IMR-90 (cell line): Measurements from ENCODE around the gene IRF6. TPM values are rescaled to one million over a fixed set of nuclear protein-coding genes. Genes with fewer than 3 reads are reported as not detected.

Experiments used
- ATAC-seq: fragments of 200-7000 bp; cut with Tn5 transposase; 2 replicates; pipeline ENCODE4 v1.9.1; 2020; ENCODE audit warnings: low read depth, mild to moderate bottlenecking, moderate library complexity
- BruUV-seq: library from RNA; stranded (reverse); fragments of 400-500 nt; replicated peaks from 2 replicates; lab custom pipeline; 2021; lab: Mats Ljungman, UMichigan
- CTCF ChIA-PET: fragments of 300-600 bp; formaldehyde crosslinking; extraction: SDS; loops from one replicate; lab custom pipeline; 2021; ENCODE audit warnings: antibody characterized with exemption; lab: Yijun Ruan, JAX
- POLR2A ChIA-PET: fragments of 300-600 bp; sonication (Branson Sonifier 250); formaldehyde crosslinking; loops from one replicate; lab custom pipeline; 2022; ENCODE audit warnings: antibody characterized with exemption; ENCODE audit not compliant: unreplicated experiment; lab: Charles Lee
- DNase-seq: peaks from one replicate; pipeline ENCODE4 v3.0.0; 2013
- H2AFZ ChIP-seq: replicated peaks from 2 replicates; pipeline ENCODE3; 2013; ENCODE audit warnings: low read length, mild to moderate bottlenecking; ENCODE audit not compliant: poor library complexity
- H2AK5ac ChIP-seq: 2 replicates; pipeline ENCODE4 v1.6.1; 2013; ENCODE audit warnings: low read depth, low read length, inconsistent platforms
- H2AK9ac ChIP-seq: replicated peaks from 2 replicates; pipeline ENCODE3; 2013; ENCODE audit warnings: mild to moderate bottlenecking, low read depth, low read length, moderate library complexity; ENCODE audit not compliant: poor library complexity
- H2BK120ac ChIP-seq: 2 replicates; pipeline ENCODE4 v1.6.1; 2013; ENCODE audit warnings: low read depth, low read length, inconsistent platforms
- H2BK15ac ChIP-seq: 3 replicates; pipeline ENCODE4 v1.6.1; 2013; ENCODE audit warnings: low read depth, low read length, inconsistent platforms
- H2BK20ac ChIP-seq: 2 replicates; pipeline ENCODE4 v1.6.1; 2013; ENCODE audit warnings: low read depth, mild to moderate bottlenecking, inconsistent platforms, low read length, moderate library complexity
- H2BK5ac ChIP-seq: 2 replicates; pipeline ENCODE4 v1.6.1; 2013; ENCODE audit warnings: mild to moderate bottlenecking, low read depth, low read length, inconsistent platforms; ENCODE audit not compliant: poor library complexity, severe bottlenecking
- H3K14ac ChIP-seq: replicated peaks from 2 replicates; pipeline ENCODE4 v1.6.1; 2013; ENCODE audit warnings: low read depth, low read length, inconsistent platforms
- H3K18ac ChIP-seq: 2 replicates; pipeline ENCODE4 v1.6.1; 2013; ENCODE audit warnings: low read depth, low read length, control low read depth
- H3K23ac ChIP-seq: 2 replicates; pipeline ENCODE4 v1.6.1; 2013; ENCODE audit warnings: low read depth, low read length, inconsistent platforms
- H3K27ac ChIP-seq: 2 replicates; pipeline ENCODE4 v1.5.1; 2013; ENCODE audit warnings: mild to moderate bottlenecking, control low read depth, low read length; ENCODE audit not compliant: insufficient read depth
- H3K27me3 ChIP-seq: 2 replicates; pipeline ENCODE4 v1.6.1; 2013; ENCODE audit warnings: low read length; ENCODE audit not compliant: control insufficient read depth, insufficient read depth
- H3K36me3 ChIP-seq: 2 replicates; pipeline ENCODE4 v1.6.1; 2013; ENCODE audit warnings: low read length, mixed read lengths; ENCODE audit not compliant: control insufficient read depth, insufficient read depth
- H3K4ac ChIP-seq: 2 replicates; pipeline ENCODE4 v1.6.1; 2013; ENCODE audit warnings: low read depth, low read length, inconsistent platforms
- H3K4me1 ChIP-seq: 2 replicates; pipeline ENCODE4 v1.6.1; 2013; ENCODE audit warnings: low read length, mixed read lengths; ENCODE audit not compliant: control insufficient read depth, insufficient read depth
- H3K4me2 ChIP-seq: 2 replicates; pipeline ENCODE4 v1.6.1; 2013; ENCODE audit warnings: low read depth, mild to moderate bottlenecking, control low read depth, low read length, moderate library complexity
- H3K4me3 ChIP-seq: 2 replicates; pipeline ENCODE4 v1.5.1; 2013; ENCODE audit warnings: low read depth, mild to moderate bottlenecking, control low read depth, low read length, moderate library complexity; ENCODE audit not compliant: insufficient read depth
- H3K56ac ChIP-seq: 2 replicates; pipeline ENCODE4 v1.6.1; 2013; ENCODE audit warnings: low read length, inconsistent platforms; ENCODE audit not compliant: insufficient read depth; ENCODE audit errors: extremely low read depth
- H3K79me1 ChIP-seq, 2 experiments: 2 replicates each; pipeline ENCODE4 v1.6.1; 2013; ENCODE audit warnings: low read length in 2 of 2, inconsistent platforms in 1 of 2, low read depth in 1 of 2
- H3K9ac ChIP-seq: 2 replicates; pipeline ENCODE4 v1.6.1; 2013; ENCODE audit warnings: low read depth, low read length, control low read depth
- H3K9me1 ChIP-seq: 2 replicates; pipeline ENCODE4 v1.6.1; 2013; ENCODE audit warnings: low read length, inconsistent platforms; ENCODE audit not compliant: insufficient read depth
- H3K9me3 ChIP-seq: 2 replicates; pipeline ENCODE4 v1.6.1; 2013; ENCODE audit warnings: low read length; ENCODE audit not compliant: control insufficient read depth, insufficient read depth
- H4K20me1 ChIP-seq: 2 replicates; pipeline ENCODE4 v1.6.1; 2013; ENCODE audit warnings: low read length, inconsistent platforms; ENCODE audit not compliant: insufficient read depth
- H4K5ac ChIP-seq: 2 replicates; pipeline ENCODE4 v1.6.1; 2013; ENCODE audit warnings: mild to moderate bottlenecking, low read depth, low read length, control low read depth
- H4K8ac ChIP-seq, 2 experiments: 2 replicates each; pipeline ENCODE4 v1.6.1; 2013; ENCODE audit warnings: low read depth in 2 of 2, low read length in 2 of 2, control low read depth in 1 of 2, inconsistent platforms in 1 of 2
- H4K91ac ChIP-seq: 2 replicates; pipeline ENCODE4 v1.6.1; 2013; ENCODE audit warnings: low read depth, low read length, inconsistent platforms; ENCODE audit not compliant: insufficient read depth
- BHLHE40 ChIP-seq: fragments of 150-350 bp; IDR thresholded peaks from 2 replicates; pipeline ENCODE4 v1.6.1; 2016; ENCODE audit warnings: mild to moderate bottlenecking, low read depth, low read length
- CEBPB ChIP-seq: IDR thresholded peaks from 2 replicates; pipeline ENCODE4 v1.6.1; 2012; ENCODE audit warnings: low read depth, low read length, improper control_type of control experiment
- CHD1 ChIP-seq: IDR thresholded peaks from 2 replicates; pipeline ENCODE4 v1.6.1; 2012; ENCODE audit warnings: low read depth, low read length, improper control_type of control experiment
- CTCF ChIP-seq: conservative IDR thresholded peaks from 2 replicates; pipeline ENCODE4 v1.5.1; 2012; ENCODE audit warnings: mild to moderate bottlenecking, low read depth, low read length, improper control_type of control experiment
- FOS ChIP-seq: fragments of 150-350 bp; IDR thresholded peaks from 2 replicates; pipeline ENCODE4 v1.6.1; 2016; ENCODE audit warnings: low read depth, low read length
- MAFK ChIP-seq: IDR thresholded peaks from 2 replicates; pipeline ENCODE4 v1.6.1; 2012; ENCODE audit warnings: low read depth, low read length, improper control_type of control experiment
- MAZ ChIP-seq: IDR thresholded peaks from 2 replicates; pipeline ENCODE4 v1.6.1; 2012; ENCODE audit warnings: low read depth, mild to moderate bottlenecking, low read length, improper control_type of control experiment, moderate library complexity, borderline replicate concordance
- MXI1 ChIP-seq: IDR thresholded peaks from 2 replicates; pipeline ENCODE4 v1.6.1; 2012; ENCODE audit warnings: low read depth, mild to moderate bottlenecking, low read length, moderate library complexity, borderline replicate concordance
- NFE2L2 ChIP-seq: fragments of 150-350 bp; IDR thresholded peaks from 2 replicates; pipeline ENCODE4 v1.6.1; 2016; ENCODE audit warnings: low read depth, mild to moderate bottlenecking, low read length
- POLR2A ChIP-seq: IDR thresholded peaks from 2 replicates; pipeline ENCODE4 v1.6.1; 2012; ENCODE audit warnings: mild to moderate bottlenecking, low read depth, low read length
- RAD21 ChIP-seq: IDR thresholded peaks from 2 replicates; pipeline ENCODE4 v1.6.1; 2012; ENCODE audit warnings: low read length, improper control_type of control experiment
- RCOR1 ChIP-seq: IDR thresholded peaks from 2 replicates; pipeline ENCODE4 v1.6.1; 2012; ENCODE audit warnings: mild to moderate bottlenecking, low read length, improper control_type of control experiment; ENCODE audit not compliant: insufficient replicate concordance
- RFX5 ChIP-seq: IDR thresholded peaks from 2 replicates; pipeline ENCODE4 v1.8.0; 2012; ENCODE audit warnings: low read depth, mild to moderate bottlenecking, low read length, moderate library complexity
- SMC3 ChIP-seq: fragments of 150-350 bp; IDR thresholded peaks from 2 replicates; pipeline ENCODE4 v1.6.1; 2016; ENCODE audit warnings: low read depth, mild to moderate bottlenecking, antibody characterized with exemption, low read length, moderate library complexity
- USF2 ChIP-seq: fragments of 150-350 bp; IDR thresholded peaks from 2 replicates; pipeline ENCODE4 v1.6.1; 2017; ENCODE audit warnings: mild to moderate bottlenecking, antibody characterized with exemption, low read length, low read depth
- WGBS, 2 experiments: methylation state at CpG; one replicate each; pipeline versions ENCODE4 v1.1.5 to v1.1.7; 2013; ENCODE audit warnings: missing lambda C conversion rate in 2 of 2; ENCODE audit not compliant: insufficient read length in 1 of 2; ENCODE audit errors: extremely low coverage in 2 of 2; 5-methylcytosine and 5-hydroxymethylcytosine counted together
- dilution Hi-C: fragments of 300-500 bp; cut with HindIII; formaldehyde crosslinking; loops from one replicate; pipeline ENCODE4 v1.14.3; 2018; ENCODE audit warnings: low sequenced_read_pairs; ENCODE audit not compliant: unreplicated experiment
- in situ Hi-C: fragments of 300-500 bp; cut with MboI; formaldehyde crosslinking; loops from 3 replicates; pipeline ENCODE4 v1.14.3; 2019; ENCODE audit warnings: low sequenced_read_pairs, inconsistent platforms, mixed read lengths
- intact Hi-C: fragments of 100-400 bp; cut with micrococcal nuclease; formaldehyde crosslinking; loops from 2 replicates; pipeline ENCODE4 v1.10.0; 2022
- polyA plus RNA-seq, 3 experiments: library from polyadenylated mRNA; depleted of rRNA; stranded (reverse); fragments of >200 nt; gene quantifications; 2 replicates each; pipeline ENCODE4 v1.2.3, GENCODE V29; 2012; ENCODE audit warnings: low replicate concordance in 1 of 3
- total RNA-seq: library from RNA; depleted of rRNA; stranded (reverse); fragments of >200 nt; gene quantifications from 2 replicates; pipeline ENCODE4 v1.2.3, GENCODE V29; 2012
- TF ChIP-seq, protein P1 (sequence below): fragments of 150-350 bp; IDR thresholded peaks from 2 replicates; pipeline ENCODE4 v1.6.1; 2016; ENCODE audit warnings: low read depth, mild to moderate bottlenecking, low read length, moderate library complexity, borderline replicate concordance

The IRF6 gene
- total and polyA plus RNA-seq, 2 of the 4 experiments (the other 2 are of a cell fraction) = 1.2 to 2.9 TPM

- H3K18ac ChIP-seq = no peak overlapping the region
- no peak overlapping the region for H2BK20ac ChIP-seq
- H4K91ac ChIP-seq = no peak overlapping the region
- H4K20me1 ChIP-seq = no peaks in the 10 kb centered on the region
- ChIA-PET CTCF (interaction anchor here (0.6 kb wide), 1 partner anchor 1469 kb away, joined by 3 read pairs; no protein-coding TSS in a partner anchor), POLR2A (no interaction called here)
- WGBS, 2 experiments = 100% methylated on average over 2 of the region's 2 CpGs; no CpG with 5 or more reads in 1 of the 2 experiments
- ATAC-seq = no peak
- in situ Hi-C loops = loop anchor here (25.0 kb wide), 1 partner anchor 459 kb away; no protein-coding TSS in a partner anchor
- no peaks in the 10 kb centered on the region for H3K27me3 ChIP-seq
- no peak for DNase-seq
- intact Hi-C loops = no loop called here
- no peak overlapping the region for H3K27ac ChIP-seq
- TF ChIP-seq MAFK (no peak), RAD21 (no peak), USF2 (no peak), BHLHE40 (no peak), NFE2L2 (no peak), RCOR1 (no peak), FOS (no peak), SMC3 (no peak), CEBPB (no peak), CHD1 (no peak), POLR2A (no peak), MXI1 (no peak), RFX5 (no peak), CTCF (no peak), MAZ (no peak)
- TF ChIP-seq, protein P1, sequence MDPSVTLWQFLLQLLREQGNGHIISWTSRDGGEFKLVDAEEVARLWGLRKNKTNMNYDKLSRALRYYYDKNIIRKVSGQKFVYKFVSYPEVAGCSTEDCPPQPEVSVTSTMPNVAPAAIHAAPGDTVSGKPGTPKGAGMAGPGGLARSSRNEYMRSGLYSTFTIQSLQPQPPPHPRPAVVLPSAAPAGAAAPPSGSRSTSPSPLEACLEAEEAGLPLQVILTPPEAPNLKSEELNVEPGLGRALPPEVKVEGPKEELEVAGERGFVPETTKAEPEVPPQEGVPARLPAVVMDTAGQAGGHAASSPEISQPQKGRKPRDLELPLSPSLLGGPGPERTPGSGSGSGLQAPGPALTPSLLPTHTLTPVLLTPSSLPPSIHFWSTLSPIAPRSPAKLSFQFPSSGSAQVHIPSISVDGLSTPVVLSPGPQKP = no peak
- H3K9ac ChIP-seq = no peak overlapping the region
- no TSS peak for BruUV-seq
- H2AFZ ChIP-seq = no peak overlapping the region
- no peak overlapping the region for H3K4me3 ChIP-seq
- no peak overlapping the region for H4K8ac ChIP-seq
- H3K14ac ChIP-seq = no peak overlapping the region
- H2BK120ac ChIP-seq = no peak overlapping the region
- H3K23ac ChIP-seq = no peak overlapping the region
- no peak overlapping the region for H2BK5ac ChIP-seq
- no peaks in the 10 kb centered on the region for H3K9me3 ChIP-seq
- peaks cover 5% of the 10 kb centered on the region; the same call in 1 of the 2 replicates for H3K9me1 ChIP-seq
- H3K79me1 ChIP-seq = peaks cover 6 to 24% of the 10 kb centered on the region in 2 experiments; a peak in 3 of 4 replicates
- H3K4me1 ChIP-seq = no peaks in the 10 kb centered on the region
- H3K4me2 ChIP-seq = no peak overlapping the region
- no peak overlapping the region for H4K5ac ChIP-seq
- no peak overlapping the region for H2AK5ac ChIP-seq
- no peak overlapping the region for H2BK15ac ChIP-seq
- H3K36me3 ChIP-seq = peaks cover 22% of the 10 kb centered on the region
- H3K56ac ChIP-seq = no peak overlapping the region
- dilution Hi-C loops = no loop called here
- H2AK9ac ChIP-seq = no peak overlapping the region
- no peak overlapping the region for H3K4ac ChIP-seq
Observed at GRCh38 chr1:209853676-209854075, 47.7 kb upstream of the IRF6 start.
